Brain microvascular endothelial cell (primary cell): ENCODE data around the gene SERINC5.
"Not testable (repeated sequence)": the region's sequence is repeated elsewhere in the genome, so short reads cannot be mapped to it uniquely, and the experiment has no call there.

ENCODE experiments used
- DNase-seq: peaks from one replicate; pipeline ENCODE4 v3.0.0-alpha.2; 2020
- H3K27ac ChIP-seq: fragments of 250-450 bp; sonication (Bioruptor Pico); 2 replicates; pipeline ENCODE4 v1.5.1; 2020; ENCODE audit warnings: mild to moderate bottlenecking, moderate library complexity
- H3K27me3 ChIP-seq: fragments of 250-450 bp; sonication (Bioruptor Pico); replicated peaks from 2 replicates; pipeline ENCODE4 v1.5.1; 2020; ENCODE audit warnings: mild to moderate bottlenecking
- H3K36me3 ChIP-seq: fragments of 250-450 bp; sonication (Bioruptor Pico); replicated peaks from 2 replicates; pipeline ENCODE4 v1.5.1; 2020; ENCODE audit warnings: mild to moderate bottlenecking
- H3K4me3 ChIP-seq: 2 replicates; pipeline ENCODE4 v1.5.1; 2011; ENCODE audit warnings: low read depth, mild to moderate bottlenecking, control low read depth, low read length, moderate library complexity
- CTCF ChIP-seq: IDR thresholded peaks from 2 replicates; pipeline ENCODE4 v1.5.1; 2011; ENCODE audit warnings: low read depth, mild to moderate bottlenecking, moderate library complexity, low read length, control low read depth, inconsistent platforms; ENCODE audit errors: missing control alignments
- in situ Hi-C: cut with HindIII; loops from 2 replicates; pipeline ENCODE4 v1.10.0; 2017; ENCODE audit warnings: low sequenced_read_pairs, low pct_ligation_motif_present

SERINC5 gene

GRCh38 chr5:80122579-80122978 is 133.3 kb downstream of the SERINC5 start:
- TF ChIP-seq CTCF: no peak

GRCh38 chr5:80119372-80119771 is 136.5 kb downstream of the SERINC5 start:
- no peak overlapping the region for H3K27ac ChIP-seq
- no peak overlapping the region for H3K4me3 ChIP-seq
- H3K36me3 ChIP-seq: no peaks in the 10 kb centered on the region
- TF ChIP-seq CTCF: no peak
- no peak for DNase-seq
- in situ Hi-C loops: no loop called here
- H3K27me3 ChIP-seq: no peaks in the 10 kb centered on the region

More at GRCh38 chr5:80122579-80122978, 133.3 kb downstream of the SERINC5 start:
- no peak for DNase-seq
- no peak overlapping the region for H3K27ac ChIP-seq
- H3K36me3 ChIP-seq: no peaks in the 10 kb centered on the region
- H3K27me3 ChIP-seq: no peaks in the 10 kb centered on the region
- in situ Hi-C loops: no loop called here
- no peak overlapping the region for H3K4me3 ChIP-seq

GRCh38 chr5:80117446-80117845 is 138.4 kb downstream of the SERINC5 start:
- Histone ChIP-seq H3K4me3 (no peak overlapping the region), H3K27me3 (no peaks in the 10 kb centered on the region), H3K36me3 (no peaks in the 10 kb centered on the region), H3K27ac (no peak overlapping the region)
- no peak for TF ChIP-seq CTCF
- in situ Hi-C loops: no loop called here
- no peak for DNase-seq

GRCh38 chr5:80116465-80116864 is 139.4 kb downstream of the SERINC5 start:
- in situ Hi-C loops: no loop called here

GRCh38 chr5:80116000-80116399 is 139.8 kb downstream of the SERINC5 start:
- no peak for DNase-seq
- Histone ChIP-seq H3K36me3 (no peaks in the 10 kb centered on the region), H3K27ac (no peak overlapping the region), H3K27me3 (no peaks in the 10 kb centered on the region), H3K4me3 (no peak overlapping the region)
- TF ChIP-seq CTCF: no peak
- in situ Hi-C loops: no loop called here

More at GRCh38 chr5:80116465-80116864, 139.4 kb downstream of the SERINC5 start:
- Histone ChIP-seq H3K27ac (no peak overlapping the region), H3K27me3 (no peaks in the 10 kb centered on the region), H3K4me3 (no peak overlapping the region), H3K36me3 (no peaks in the 10 kb centered on the region)
- DNase-seq: no peak
- TF ChIP-seq CTCF: no peak

- Histone ChIP-seq H3K36me3 (no peaks in the 10 kb centered on the region), H3K4me3 (no peak overlapping the region), H3K27me3 (no peaks in the 10 kb centered on the region), H3K27ac (no peak overlapping the region)
- TF ChIP-seq CTCF: no peak
- no peak for DNase-seq
- in situ Hi-C loops: no loop called here
These were observed 141.0 kb downstream of the SERINC5 start for GRCh38 chr5:80114860-80115259.

- in situ Hi-C loops, H3K27me3 ChIP-seq, DNase-seq: not testable (repeated sequence)
These were observed 144.4 kb downstream of the SERINC5 start for GRCh38 chr5:80111376-80111990.

More at GRCh38 chr5:80111376-80111990, 144.4 kb downstream of the SERINC5 start:
- H3K27ac ChIP-seq, H3K4me3 ChIP-seq, H3K36me3 ChIP-seq: not testable (repeated sequence)
